HG02798 (cell line): ENCODE measurements around the gene EBF4.
A peak's percentile ranks its signal among the peaks of the same experiment; 100 is the strongest.

Source experiments
- ATAC-seq: cut with Tn5 transposase; IDR thresholded peaks from one replicate; pipeline ENCODE4 v1.9.1; 2021; ENCODE audit warnings: mild to moderate bottlenecking; ENCODE audit not compliant: unreplicated experiment, poor library complexity

The EBF4 gene

GRCh38 chr20:2783908-2784566, 91.5 kb downstream of the EBF4 start:
- ATAC-seq: no peak

GRCh38 chr20:2793471-2793870, 100.9 kb downstream of the EBF4 start:
- ATAC-seq: no peak

- ATAC-seq: no peak
These were observed 101.7 kb downstream of the EBF4 start for GRCh38 chr20:2794202-2794748.

GRCh38 chr20:2794866-2795447, 102.4 kb downstream of the EBF4 start:
- ATAC-seq: no peak

GRCh38 chr20:2795451-2795850, 102.9 kb downstream of the EBF4 start:
- ATAC-seq: no peak

- ATAC-seq: no peak
These were observed 103.6 kb downstream of the EBF4 start for GRCh38 chr20:2796011-2796660.

- no peak for ATAC-seq
These were observed 104.8 kb downstream of the EBF4 start for GRCh38 chr20:2797136-2797983.

GRCh38 chr20:2798095-2798805, 105.7 kb downstream of the EBF4 start:
- no peak for ATAC-seq

- ATAC-seq: no peak
These were observed 106.2 kb downstream of the EBF4 start for GRCh38 chr20:2798814-2799213.

GRCh38 chr20:2799271-2799670, 106.7 kb downstream of the EBF4 start:
- ATAC-seq: no peak

GRCh38 chr20:2799688-2800520, 107.3 kb downstream of the EBF4 start:
- peak; percentile 22 for ATAC-seq

GRCh38 chr20:2800521-2801285, 108.1 kb downstream of the EBF4 start, which contains the start of gene CPXM1:
TSS of gene CPXM1 (minus strand) at chr20:2800627. CDS start at chr20:2800572, 55 bp downstream.
- ATAC-seq: peak; percentile 37

- ATAC-seq: no peak
These were observed 108.7 kb downstream of the EBF4 start for GRCh38 chr20:2801286-2801728.

- ATAC-seq: no peak
These were observed 111.7 kb downstream of the EBF4 start for GRCh38 chr20:2804041-2804828.

- ATAC-seq: no peak
These were observed 112.5 kb downstream of the EBF4 start for GRCh38 chr20:2804852-2805688.

- ATAC-seq: no peak
These were observed 113.2 kb downstream of the EBF4 start for GRCh38 chr20:2805689-2806350.
